AG09319 (cell line): ENCODE data around the gene MGRN1.
"Not testable (repeated sequence)": the region's sequence is repeated elsewhere in the genome, so short reads cannot be mapped to it uniquely, and the experiment has no call there.

Experiments used
- DNase-seq: peaks from one replicate; pipeline ENCODE4 v3.0.0-alpha.2; 2010; ENCODE audit warnings: low read depth; ENCODE audit errors: extremely low read depth
- CTCF ChIP-seq: IDR thresholded peaks from 2 replicates; pipeline ENCODE4 v1.5.1; 2011; ENCODE audit warnings: low read depth, mild to moderate bottlenecking, inconsistent platforms, low read length, moderate library complexity

The MGRN1 gene

GRCh38 chr16:4647644-4647980 is 23.0 kb downstream of the MGRN1 start:
- no peak for DNase-seq
- TF ChIP-seq CTCF: no peak

DNA sequence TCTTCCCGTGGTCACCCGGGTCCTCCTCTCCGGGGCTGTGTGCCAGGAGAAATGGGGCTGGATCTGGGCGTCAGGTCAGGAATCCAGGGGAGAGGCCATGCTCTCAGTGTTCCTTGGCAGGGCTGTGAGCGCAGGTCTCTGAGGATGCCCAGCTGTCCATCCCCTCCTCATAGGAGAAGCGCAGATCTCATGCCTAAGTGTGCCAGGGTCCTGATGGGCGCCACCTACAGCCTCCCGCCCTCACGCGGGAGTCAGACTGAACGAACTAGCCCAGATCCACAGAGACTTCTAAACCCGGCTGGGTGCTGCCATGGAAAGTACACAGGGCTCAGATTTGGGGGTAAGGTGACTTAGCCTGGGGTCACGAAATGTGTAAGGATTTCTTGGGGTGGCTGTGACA is 24.3 kb downstream of the MGRN1 start:
- no peak for TF ChIP-seq CTCF
- no peak for DNase-seq

DNA sequence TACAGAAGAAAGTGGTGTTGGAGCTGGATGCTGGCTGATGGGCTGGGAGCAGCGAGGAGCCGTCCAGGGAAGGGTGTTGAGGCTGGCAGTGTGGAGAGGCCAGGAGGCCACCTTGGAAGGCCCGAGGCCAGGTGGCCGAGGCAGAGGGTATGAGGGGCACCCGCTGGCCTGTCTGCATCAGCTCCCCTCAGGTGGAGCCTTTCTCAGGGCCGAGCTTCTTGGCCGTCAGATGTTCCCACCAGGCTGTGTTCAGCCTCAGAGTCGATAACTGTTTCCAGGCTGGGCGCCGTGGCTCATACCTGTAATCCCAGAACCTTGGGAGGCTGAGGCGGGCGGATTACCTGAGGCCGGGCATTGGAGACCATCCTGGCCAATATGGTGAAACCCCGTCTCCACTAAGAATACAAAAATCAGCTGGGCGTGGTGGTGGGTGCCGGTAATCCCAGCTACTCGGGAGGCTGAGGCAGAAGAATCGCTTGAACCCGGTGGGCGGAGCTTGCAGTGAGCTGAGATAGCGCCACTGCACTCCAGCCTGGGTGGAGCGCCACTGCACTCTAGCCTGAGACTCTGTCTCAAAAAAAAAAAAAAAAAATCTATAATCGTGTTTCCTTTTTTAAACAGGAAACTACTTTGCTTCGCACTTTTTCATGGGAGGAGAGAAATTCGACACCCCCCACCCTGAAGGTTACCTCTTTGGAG is 25.3 kb downstream of the MGRN1 start:
- no peak for TF ChIP-seq CTCF
- no peak for DNase-seq

- not testable (repeated sequence) for DNase-seq
- peak; percentile 73 for TF ChIP-seq CTCF
These were observed 25.9 kb downstream of the MGRN1 start for GRCh38 chr16:4650443-4651074.

- no peak for TF ChIP-seq CTCF
- DNase-seq: no peak
These were observed 27.2 kb downstream of the MGRN1 start for GRCh38 chr16:4651827-4652226.

DNA sequence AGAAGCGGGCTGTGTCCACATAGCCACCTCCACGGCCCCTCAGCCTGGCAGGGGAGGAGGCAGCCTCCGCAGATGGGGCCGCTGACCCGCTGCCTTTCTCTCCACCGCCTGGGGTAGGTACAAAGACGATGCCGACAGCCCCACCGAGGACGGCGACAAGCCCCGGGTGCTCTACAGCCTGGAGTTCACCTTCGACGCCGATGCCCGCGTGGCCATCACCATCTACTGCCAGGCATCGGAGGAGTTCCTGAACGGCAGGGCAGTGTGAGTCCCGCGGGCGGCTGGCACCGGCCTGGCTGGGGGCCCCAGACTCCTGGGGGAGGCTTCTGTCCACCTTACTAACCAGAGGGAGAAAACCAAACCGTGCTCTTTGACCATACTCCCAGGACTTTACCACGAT is 27.9 kb downstream of the MGRN1 start:
- no peak for TF ChIP-seq CTCF
- no peak for DNase-seq

DNA sequence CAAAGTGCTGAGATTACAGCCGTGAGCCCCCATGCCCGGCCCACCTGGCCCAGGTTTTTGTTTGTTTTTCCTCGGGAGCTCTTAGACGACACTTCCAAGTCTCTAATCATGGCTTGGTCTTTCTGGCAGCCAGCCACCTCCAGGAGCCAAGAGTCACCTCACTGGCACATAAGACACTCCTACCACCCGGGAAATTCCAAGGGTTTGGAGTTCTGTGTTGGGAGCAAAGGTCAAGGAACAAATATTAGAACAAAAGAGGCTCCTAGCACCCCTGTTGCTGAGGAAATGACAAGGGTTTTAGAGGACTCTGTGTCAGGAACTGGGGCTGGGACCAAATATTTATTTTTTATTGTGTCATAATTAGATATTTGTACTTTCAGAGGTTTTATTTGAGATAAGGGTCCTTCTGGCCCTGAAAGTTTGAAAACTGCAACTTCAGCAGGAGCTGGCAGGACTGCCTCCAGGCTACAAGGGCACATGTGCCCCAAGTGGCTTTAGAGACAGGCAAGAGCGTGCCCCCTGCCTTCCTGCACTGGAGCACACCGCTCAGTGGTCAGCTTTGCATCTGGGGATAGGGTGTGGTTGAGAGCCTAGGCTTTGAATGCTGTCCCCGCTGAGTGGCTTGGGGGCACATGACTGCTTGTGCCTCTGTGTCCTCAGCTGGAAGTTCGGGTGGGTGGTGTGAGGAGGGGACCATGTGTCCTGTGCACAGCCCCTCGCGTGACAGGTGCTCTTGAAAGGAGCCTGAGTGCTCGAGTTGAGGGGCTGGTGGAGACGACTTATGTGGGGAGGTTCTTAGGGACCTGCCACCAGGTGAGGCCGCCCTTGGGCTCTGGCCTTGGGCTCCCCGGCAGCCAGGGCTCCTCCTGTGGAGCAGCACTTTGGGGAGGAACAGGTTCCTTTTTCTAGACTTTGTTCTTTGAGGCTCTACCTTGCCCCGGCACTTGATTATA is 29.7 kb downstream of the MGRN1 start:
- TF ChIP-seq CTCF: no peak
- no peak for DNase-seq
